ENCODE results near the gene RELA.
A peak's percentile ranks its signal among the peaks of the same experiment; 100 is the strongest.

The RELA gene

DNA sequence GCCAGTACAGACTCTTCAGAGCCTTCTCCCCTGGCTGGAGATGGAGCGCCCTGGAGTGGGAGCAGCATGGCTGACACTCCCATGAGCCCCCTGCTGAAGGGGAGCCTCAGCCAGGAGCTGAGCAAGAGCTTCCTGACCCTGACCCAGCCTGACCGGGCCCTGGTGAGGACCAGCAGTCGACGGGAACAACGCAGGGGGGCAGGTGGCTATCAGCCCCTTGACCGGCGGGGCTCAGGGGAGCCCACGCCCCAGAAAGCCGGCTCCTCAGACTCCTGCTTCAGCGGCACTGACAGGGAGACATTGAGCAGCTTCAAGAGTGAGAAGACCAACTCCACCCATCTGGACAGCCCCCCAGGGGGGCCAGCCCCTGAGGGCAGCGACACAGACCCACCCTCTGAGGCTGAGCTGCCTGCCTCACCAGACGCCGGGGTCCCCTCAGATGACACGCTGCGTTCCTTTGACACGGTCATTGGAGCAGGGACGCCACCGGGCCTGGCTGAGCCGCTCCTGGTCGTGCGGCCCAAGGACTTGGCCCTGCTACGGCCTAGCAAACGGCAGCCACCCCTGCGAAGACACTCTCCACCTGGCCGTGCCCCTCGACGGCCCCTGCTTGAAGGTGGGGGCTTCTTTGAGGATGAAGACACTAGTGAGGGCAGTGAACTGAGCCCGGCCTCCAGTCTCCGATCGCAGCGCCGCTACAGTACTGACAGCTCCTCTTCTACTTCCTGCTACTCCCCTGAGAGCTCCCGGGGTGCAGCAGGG is 44.5 kb downstream of the RELA start:
- no peak for DNase-seq (ENCODE audit: low read depth)
- TF ChIP-seq CTCF (conservative IDR thresholded peaks at IDR 0.05; ENCODE audit: low read length), result no peak
- no peak overlapping the region for H3K4me3 ChIP-seq (ENCODE audit: low read length)

GRCh38 chr11:65617136-65617850 is 45.4 kb downstream of the RELA start:
- H3K4me3 ChIP-seq (ENCODE audit: low read length), result peak overlapping the region; percentile 83
- DNase-seq (ENCODE audit: low read depth), result no peak
- TF ChIP-seq CTCF (conservative IDR thresholded peaks at IDR 0.05; ENCODE audit: low read length), result no peak

DNA sequence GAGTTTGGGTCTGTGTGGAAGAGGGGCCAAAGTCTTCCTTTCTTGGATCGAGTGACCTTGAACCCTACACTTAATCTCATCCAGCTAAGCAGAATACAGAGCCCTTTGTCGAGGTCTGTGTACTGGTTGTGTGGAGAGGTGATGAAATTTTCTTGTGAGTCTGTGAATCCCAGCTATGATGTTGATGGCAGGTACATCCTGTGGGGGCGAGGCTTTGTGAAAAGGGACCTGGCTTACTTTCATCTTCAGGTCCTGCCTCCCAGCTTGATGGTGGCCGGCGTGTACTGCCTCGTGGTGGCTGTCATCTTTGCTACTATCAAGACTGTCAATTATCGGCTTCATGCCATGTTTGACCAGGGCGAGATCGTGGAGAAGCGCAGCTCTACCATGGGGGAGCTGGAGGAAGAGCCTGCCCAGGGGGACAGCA is 46.1 kb downstream of the RELA start:
- no peak for DNase-seq (ENCODE audit: low read depth)
- no peak for TF ChIP-seq CTCF (conservative IDR thresholded peaks at IDR 0.05; ENCODE audit: low read length)
- peak overlapping the region; percentile 83 for H3K4me3 ChIP-seq (ENCODE audit: low read length)

GRCh38 chr11:65615950-65616574 is 46.7 kb downstream of the RELA start:
- peak overlapping the region; percentile 83 for H3K4me3 ChIP-seq (ENCODE audit: low read length)
- DNase-seq (ENCODE audit: low read depth), result no peak
- no peak for TF ChIP-seq CTCF (conservative IDR thresholded peaks at IDR 0.05; ENCODE audit: low read length)

GRCh38 chr11:65615229-65615949 is 47.3 kb downstream of the RELA start, which contains the start of gene PCNX3:
TSS of gene PCNX3 (plus strand) at chr11:65615776. CDS start at chr11:65616312, 536 bp downstream.
- peak within 1 kb of the TSS; percentile 95 for H3K4me3 ChIP-seq (ENCODE audit: low read length)
- peak; percentile 100 for DNase-seq (ENCODE audit: low read depth)
- TF ChIP-seq CTCF (conservative IDR thresholded peaks at IDR 0.05; ENCODE audit: low read length), result no peak

GRCh38 chr11:65613091-65613928 is 49.4 kb downstream of the RELA start:
- DNase-seq (ENCODE audit: low read depth), result no peak
- TF ChIP-seq CTCF (conservative IDR thresholded peaks at IDR 0.05; ENCODE audit: low read length), result no peak
- peak overlapping the region; percentile 95 for H3K4me3 ChIP-seq (ENCODE audit: low read length)

All from AG10803 (cell line).